Mesothelial cell of epicardium (in vitro differentiated cells): ENCODE results near the gene C4BPA. TPM values are rescaled to one million over a fixed set of nuclear protein-coding genes. Genes with fewer than 3 reads are reported as not detected.

Experiments
- DNase-seq, 2 experiments: peaks; one replicate each; pipeline ENCODE4 v3.0.0; 2021; ENCODE audit warnings: low spot score in 2 of 2; ENCODE audit not compliant: unreplicated experiment in 2 of 2
- H3K27ac Mint-ChIP-seq: 2 replicates; pipeline ENCODE4 v1.8.0; 2021; ENCODE audit warnings: mixed read lengths
- H3K27me3 Mint-ChIP-seq: 2 replicates; pipeline ENCODE4 v1.8.0; 2021; ENCODE audit warnings: low read depth, mixed read lengths
- H3K36me3 Mint-ChIP-seq: 2 replicates; pipeline ENCODE4 v1.8.0; 2021; ENCODE audit warnings: mixed read lengths
- H3K4me1 Mint-ChIP-seq: 2 replicates; pipeline ENCODE4 v1.8.0; 2021; ENCODE audit warnings: mixed read lengths
- H3K4me3 Mint-ChIP-seq: 2 replicates; pipeline ENCODE4 v1.8.0; 2021; ENCODE audit warnings: mild to moderate bottlenecking, moderate library complexity, mixed read lengths
- H3K9me3 Mint-ChIP-seq: 2 replicates; pipeline ENCODE4 v1.8.0; 2021; ENCODE audit warnings: mixed read lengths
- total RNA-seq: library from RNA; stranded (reverse); gene quantifications from 3 replicates; pipeline ENCODE4 v1.2.1, GENCODE V29; 2021
- TF ChIP-seq, protein P1 (sequence below): fragments of 200-600 bp; sonication (generic); IDR thresholded peaks from one replicate; pipeline ENCODE4 v1.5.0; 2021; ENCODE audit warnings: antibody characterized with exemption; ENCODE audit not compliant: unreplicated experiment

C4BPA gene
- total RNA-seq, 1 donor from 2014 or later, result 0.20 TPM

DNA sequence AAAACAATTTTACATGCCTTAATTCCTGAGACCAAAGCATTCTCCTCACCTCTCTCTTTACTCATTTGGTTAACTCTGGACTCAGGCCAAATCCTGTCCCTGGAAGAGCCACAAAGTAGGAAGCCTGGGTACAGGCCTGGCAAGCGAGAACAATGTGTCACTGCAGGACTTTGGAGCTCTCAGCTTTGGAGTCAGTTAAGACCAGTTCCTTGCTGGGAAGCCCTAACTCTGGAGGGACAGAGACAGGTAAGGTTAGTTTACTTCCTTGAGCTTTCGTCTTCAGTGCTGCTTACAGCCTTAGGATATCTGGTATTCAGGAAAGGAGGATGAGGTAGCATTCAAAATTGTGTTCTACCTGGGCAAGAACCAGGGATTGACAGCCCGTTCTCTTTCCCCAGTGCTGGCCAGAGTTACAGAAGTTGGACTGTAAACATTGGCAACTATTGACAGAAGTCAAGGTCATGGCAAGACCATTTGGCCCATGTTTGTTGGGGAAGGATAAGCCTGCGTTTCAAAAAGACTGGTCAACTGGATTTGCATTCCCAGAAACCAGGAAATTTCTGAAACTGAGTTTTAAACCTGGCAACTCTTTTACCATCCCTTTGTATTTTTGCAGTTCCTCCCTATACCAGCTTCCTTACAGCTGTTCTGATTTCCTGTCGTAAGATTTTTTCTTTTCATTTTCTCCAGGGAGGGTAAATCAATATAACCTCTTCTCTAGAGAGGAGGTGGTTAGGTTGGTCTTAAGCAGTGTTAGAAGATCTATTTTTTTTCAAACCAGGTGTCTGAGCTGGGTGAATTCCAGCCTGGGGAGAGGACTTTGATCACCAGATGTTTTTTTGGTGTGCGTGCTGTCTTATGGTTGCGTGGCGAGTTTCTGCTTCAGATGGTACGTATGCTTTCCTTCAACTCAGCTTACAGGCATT is 15.1 kb upstream of the C4BPA start, which contains the start of gene C4BPB:
TSS of gene C4BPB (plus strand) at position 160 of the 926 bp plus-strand sequence. CDS start at position 832, 672 bp downstream.
- Mint-ChIP-seq H3K9me3 (no peaks in the 10 kb centered on the region), H3K27me3 (no peaks in the 10 kb centered on the region), H3K4me1 (peaks cover 51% of the 10 kb centered on the region), H3K27ac (peak within 1 kb of the TSS; percentile 93), H3K36me3 (no peaks in the 10 kb centered on the region), H3K4me3 (no peak within 1 kb of the TSS)
- TF ChIP-seq, protein P1, sequence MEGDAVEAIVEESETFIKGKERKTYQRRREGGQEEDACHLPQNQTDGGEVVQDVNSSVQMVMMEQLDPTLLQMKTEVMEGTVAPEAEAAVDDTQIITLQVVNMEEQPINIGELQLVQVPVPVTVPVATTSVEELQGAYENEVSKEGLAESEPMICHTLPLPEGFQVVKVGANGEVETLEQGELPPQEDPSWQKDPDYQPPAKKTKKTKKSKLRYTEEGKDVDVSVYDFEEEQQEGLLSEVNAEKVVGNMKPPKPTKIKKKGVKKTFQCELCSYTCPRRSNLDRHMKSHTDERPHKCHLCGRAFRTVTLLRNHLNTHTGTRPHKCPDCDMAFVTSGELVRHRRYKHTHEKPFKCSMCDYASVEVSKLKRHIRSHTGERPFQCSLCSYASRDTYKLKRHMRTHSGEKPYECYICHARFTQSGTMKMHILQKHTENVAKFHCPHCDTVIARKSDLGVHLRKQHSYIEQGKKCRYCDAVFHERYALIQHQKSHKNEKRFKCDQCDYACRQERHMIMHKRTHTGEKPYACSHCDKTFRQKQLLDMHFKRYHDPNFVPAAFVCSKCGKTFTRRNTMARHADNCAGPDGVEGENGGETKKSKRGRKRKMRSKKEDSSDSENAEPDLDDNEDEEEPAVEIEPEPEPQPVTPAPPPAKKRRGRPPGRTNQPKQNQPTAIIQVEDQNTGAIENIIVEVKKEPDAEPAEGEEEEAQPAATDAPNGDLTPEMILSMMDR, result no peak
- DNase-seq, result no peak

DNA sequence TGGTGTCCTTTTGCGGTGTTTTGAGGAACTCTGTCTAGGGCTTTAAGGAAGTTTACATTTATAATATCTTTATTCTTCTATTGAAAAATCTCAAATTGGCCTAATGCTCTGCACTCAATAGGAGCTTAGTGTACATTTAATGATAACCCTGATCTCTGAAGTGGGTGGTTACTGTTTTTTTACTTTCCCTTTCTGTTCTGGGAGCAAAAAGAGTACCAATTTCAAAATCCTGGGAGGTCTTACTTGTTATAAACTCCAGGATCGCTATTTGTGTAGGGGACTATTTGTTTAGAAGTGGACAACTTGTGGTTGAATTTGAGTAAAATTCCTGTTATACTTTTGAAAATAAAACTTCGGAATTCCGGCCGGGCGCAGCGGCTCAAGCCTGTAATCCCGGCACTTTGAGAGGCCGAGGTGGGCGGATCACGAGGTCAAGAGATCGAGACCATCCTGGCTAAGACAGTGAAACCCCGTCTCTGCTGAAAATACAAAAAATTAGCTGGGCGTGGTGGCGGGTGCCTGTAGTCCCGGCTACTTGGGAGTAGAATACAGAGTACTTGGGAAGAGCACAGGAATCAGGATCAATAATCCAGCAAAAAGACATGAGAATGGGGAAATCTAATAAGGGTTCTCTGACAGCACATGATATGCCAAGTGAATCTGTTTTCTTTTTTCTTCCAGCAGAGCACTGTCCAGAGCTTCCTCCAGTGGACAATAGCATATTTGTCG is 14.2 kb upstream of the C4BPA start:
- Mint-ChIP-seq H3K27me3 (no peaks in the 10 kb centered on the region), H3K4me1 (peaks cover 43% of the 10 kb centered on the region), H3K4me3 (no peak overlapping the region), H3K27ac (peak overlapping the region; percentile 53), H3K9me3 (no peaks in the 10 kb centered on the region), H3K36me3 (no peaks in the 10 kb centered on the region)
- no peak for DNase-seq
- TF ChIP-seq, protein P1, result no peak

DNA sequence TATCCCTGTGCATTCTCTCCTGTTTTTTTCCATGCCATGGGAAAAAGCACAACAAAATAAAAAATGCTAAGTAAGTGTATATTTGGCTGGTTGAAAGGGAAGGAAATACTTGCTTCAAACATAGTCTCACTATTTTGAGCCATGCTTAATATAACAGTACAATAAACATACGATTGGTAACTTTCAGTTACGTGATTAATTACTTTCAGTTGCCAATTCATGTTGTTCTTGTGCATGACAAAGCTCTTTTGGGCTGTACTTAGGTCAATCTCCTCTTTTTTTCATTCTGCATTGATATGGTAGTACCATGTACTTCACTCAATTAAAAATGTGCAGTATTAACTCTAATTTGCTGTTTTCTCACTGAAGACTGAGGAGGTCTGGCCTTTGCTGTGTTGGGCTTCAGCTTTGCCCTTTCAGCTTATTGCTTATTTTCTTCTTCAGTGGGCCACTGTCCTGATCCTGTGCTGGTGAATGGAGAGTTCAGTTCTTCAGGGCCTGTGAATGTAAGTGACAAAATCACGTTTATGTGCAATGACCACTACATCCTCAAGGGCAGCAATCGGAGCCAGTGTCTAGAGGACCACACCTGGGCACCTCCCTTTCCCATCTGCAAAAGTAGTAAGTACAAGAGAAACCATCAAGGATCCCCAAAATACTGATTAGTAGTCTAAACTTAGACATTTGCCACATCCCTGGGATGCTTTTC is 12.7 kb upstream of the C4BPA start:
- H3K9me3 Mint-ChIP-seq, result no peaks in the 10 kb centered on the region

DNA sequence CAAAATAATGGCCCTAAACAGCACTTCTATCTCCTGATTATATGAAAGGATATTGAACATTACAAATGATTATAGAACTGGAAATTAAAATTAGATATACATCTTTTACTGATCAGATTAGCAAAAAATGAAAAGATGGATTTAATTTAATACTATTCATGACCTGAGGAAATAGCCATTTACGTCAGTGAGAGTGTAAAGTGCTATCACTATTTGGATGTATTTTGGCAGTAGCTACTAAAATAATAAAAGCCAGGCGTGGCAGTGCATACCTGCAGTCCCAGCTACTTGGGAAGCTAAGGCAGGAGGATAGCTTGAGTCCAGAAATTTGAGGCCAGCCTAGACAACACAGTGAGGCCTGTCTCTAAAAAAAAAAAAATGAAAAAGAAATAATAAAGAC is 10.1 kb upstream of the C4BPA start:
- H3K27ac Mint-ChIP-seq, result no peak overlapping the region
- DNase-seq, result no peak
- H3K36me3 Mint-ChIP-seq, result no peaks in the 10 kb centered on the region
- no peak overlapping the region for H3K4me3 Mint-ChIP-seq
- no peaks in the 10 kb centered on the region for H3K27me3 Mint-ChIP-seq
- peaks cover 4% of the 10 kb centered on the region for H3K9me3 Mint-ChIP-seq
- H3K4me1 Mint-ChIP-seq, result peaks cover 5% of the 10 kb centered on the region
- TF ChIP-seq, protein P1, result no peak

More for the DNA sequence above, 12.7 kb upstream of the C4BPA start:
- Mint-ChIP-seq H3K27me3 (no peaks in the 10 kb centered on the region), H3K4me1 (peaks cover 27% of the 10 kb centered on the region), H3K4me3 (no peak overlapping the region), H3K36me3 (no peaks in the 10 kb centered on the region), H3K27ac (no peak overlapping the region)
- DNase-seq, result no peak
- TF ChIP-seq, protein P1, result no peak

DNA sequence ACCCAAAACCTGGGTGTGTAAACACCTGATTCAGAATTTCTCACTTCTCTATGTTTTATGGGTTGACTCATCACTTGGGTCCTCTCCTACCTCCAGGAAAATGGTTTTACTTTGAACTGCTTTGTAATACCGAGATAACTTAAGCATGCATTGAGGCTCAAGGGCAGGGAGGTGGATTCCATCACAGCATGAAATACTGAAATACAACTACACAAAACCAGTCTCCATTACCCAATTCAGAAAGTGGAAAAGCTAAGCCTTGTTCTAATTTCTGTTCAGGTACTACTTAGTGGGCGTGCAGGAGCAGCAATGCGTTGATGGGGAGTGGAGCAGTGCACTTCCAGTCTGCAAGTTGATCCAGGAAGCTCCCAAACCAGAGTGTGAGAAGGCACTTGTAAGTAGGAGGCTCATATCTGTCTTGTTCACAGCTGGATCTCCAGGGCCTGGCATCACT is 6.1 kb upstream of the C4BPA start:
- Mint-ChIP-seq H3K27me3 (no peaks in the 10 kb centered on the region), H3K27ac (no peak overlapping the region), H3K9me3 (peaks cover 4% of the 10 kb centered on the region), H3K4me1 (no peaks in the 10 kb centered on the region), H3K4me3 (no peak overlapping the region), H3K36me3 (no peaks in the 10 kb centered on the region)
- TF ChIP-seq, protein P1, result no peak
- DNase-seq, result no peak
